ENCODE data around the gene VANGL2.

DNA sequence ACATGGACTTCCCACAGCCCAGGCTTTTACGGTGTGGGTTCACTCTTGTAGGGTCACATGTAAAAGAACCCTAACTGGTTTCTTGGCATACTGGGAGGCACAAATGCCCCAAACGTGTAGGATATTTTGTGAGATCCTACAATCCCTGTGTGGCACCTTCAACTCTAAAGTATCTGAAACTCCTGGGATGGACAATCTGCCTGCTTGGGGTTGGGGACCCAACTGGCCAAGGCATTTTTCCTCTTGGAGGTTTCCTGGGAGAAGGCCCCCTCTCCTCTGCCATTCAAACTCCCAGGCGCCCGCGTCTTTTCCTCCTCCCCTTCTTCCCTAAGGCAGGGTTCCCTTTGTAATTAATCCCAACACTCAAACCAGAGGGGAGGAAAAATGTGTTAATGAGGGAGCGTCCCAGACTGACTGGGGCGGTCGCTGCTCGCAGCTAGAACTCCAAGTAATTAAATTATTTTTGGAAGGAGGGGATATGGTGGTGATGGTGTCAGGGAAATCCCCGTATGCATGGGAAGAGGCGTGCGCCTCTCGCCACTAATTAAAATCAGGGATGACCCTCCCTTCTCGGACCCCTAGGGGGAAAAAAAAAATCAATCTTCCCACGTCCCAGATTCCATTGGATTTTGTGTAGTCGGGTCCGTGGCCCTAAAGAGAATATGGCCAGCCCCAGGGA lies 681 bp upstream of the VANGL2 start:
- TF ChIP-seq, protein P1, sequence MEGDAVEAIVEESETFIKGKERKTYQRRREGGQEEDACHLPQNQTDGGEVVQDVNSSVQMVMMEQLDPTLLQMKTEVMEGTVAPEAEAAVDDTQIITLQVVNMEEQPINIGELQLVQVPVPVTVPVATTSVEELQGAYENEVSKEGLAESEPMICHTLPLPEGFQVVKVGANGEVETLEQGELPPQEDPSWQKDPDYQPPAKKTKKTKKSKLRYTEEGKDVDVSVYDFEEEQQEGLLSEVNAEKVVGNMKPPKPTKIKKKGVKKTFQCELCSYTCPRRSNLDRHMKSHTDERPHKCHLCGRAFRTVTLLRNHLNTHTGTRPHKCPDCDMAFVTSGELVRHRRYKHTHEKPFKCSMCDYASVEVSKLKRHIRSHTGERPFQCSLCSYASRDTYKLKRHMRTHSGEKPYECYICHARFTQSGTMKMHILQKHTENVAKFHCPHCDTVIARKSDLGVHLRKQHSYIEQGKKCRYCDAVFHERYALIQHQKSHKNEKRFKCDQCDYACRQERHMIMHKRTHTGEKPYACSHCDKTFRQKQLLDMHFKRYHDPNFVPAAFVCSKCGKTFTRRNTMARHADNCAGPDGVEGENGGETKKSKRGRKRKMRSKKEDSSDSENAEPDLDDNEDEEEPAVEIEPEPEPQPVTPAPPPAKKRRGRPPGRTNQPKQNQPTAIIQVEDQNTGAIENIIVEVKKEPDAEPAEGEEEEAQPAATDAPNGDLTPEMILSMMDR (IDR thresholded peaks at IDR 0.05): no peak
- TF ChIP-seq POLR2A (IDR thresholded peaks at IDR 0.05): no peak
